OCI-LY1 (cell line): ENCODE results near the gene CD109.

ENCODE experiments used
- EZH2 ChIP-seq: fragments of 200-600 bp; sonication (generic), shearing (Covaris generic); IDR thresholded peaks from 2 replicates; pipeline ENCODE4 v1.8.0; 2017; ENCODE audit warnings: borderline replicate concordance, mixed run types, mild to moderate bottlenecking, antibody characterized with exemption, low read length, moderate library complexity, mixed read lengths
- TF ChIP-seq, protein P1 (sequence below): fragments of 200-600 bp; sonication (generic), shearing (Covaris generic); IDR thresholded peaks from 2 replicates; pipeline ENCODE4 v1.5.1; 2017; ENCODE audit warnings: mild to moderate bottlenecking, antibody characterized with exemption, low read length, moderate library complexity, mixed read lengths

GRCh38 chr6:73657201-73657600 lies 38.8 kb upstream of the CD109 start:
- TF ChIP-seq, protein P1, sequence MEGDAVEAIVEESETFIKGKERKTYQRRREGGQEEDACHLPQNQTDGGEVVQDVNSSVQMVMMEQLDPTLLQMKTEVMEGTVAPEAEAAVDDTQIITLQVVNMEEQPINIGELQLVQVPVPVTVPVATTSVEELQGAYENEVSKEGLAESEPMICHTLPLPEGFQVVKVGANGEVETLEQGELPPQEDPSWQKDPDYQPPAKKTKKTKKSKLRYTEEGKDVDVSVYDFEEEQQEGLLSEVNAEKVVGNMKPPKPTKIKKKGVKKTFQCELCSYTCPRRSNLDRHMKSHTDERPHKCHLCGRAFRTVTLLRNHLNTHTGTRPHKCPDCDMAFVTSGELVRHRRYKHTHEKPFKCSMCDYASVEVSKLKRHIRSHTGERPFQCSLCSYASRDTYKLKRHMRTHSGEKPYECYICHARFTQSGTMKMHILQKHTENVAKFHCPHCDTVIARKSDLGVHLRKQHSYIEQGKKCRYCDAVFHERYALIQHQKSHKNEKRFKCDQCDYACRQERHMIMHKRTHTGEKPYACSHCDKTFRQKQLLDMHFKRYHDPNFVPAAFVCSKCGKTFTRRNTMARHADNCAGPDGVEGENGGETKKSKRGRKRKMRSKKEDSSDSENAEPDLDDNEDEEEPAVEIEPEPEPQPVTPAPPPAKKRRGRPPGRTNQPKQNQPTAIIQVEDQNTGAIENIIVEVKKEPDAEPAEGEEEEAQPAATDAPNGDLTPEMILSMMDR: no peak
- TF ChIP-seq EZH2: no peak
